ENCODE results near the gene MTOR. TPM values are rescaled to one million over a fixed set of nuclear protein-coding genes. Genes with fewer than 3 reads are reported as not detected.
"Not testable (repeated sequence)": the region's sequence is repeated elsewhere in the genome, so short reads cannot be mapped to it uniquely, and the experiment has no call there.

Gene MTOR
- total RNA-seq, 6 donors from 2014 or later, result 27.5 to 61.0 (median 33.1) TPM

DNA sequence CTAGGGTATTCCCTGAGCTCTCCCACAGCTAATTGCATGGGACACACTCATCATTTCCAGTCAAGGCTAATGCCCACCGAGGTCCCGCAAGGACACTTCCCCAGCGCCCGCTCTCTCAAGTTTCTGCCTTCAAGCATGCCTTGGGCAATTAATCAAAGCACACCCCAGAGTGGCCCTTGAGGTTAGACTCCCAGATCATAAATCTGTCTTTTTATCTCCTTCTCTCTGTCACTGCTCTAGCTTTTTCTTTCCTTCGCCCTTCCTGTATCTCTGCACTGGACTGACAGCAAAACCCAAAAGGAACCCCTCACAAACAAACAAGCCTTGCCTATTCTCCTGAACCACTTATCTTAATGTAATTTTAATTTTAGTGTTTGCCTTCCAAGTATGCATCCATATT is 154.8 kb downstream of the MTOR start:
- DNase-seq (no peak), ATAC-seq (ENCODE audit: low FRiP score in 2 of 2) (no peak)
- H3K27ac ChIP-seq, result no peak overlapping the region
- no peaks in the 10 kb centered on the region for H3K27me3 ChIP-seq
- 89 to 93% methylated on average over 5 of the region's 5 CpGs for WGBS, 2 donors
- H3K4me3 ChIP-seq, result no peak overlapping the region
- H3K4me1 ChIP-seq, result no peaks in the 10 kb centered on the region
- H3K9me3 ChIP-seq, result no peaks in the 10 kb centered on the region
- TF ChIP-seq EP300 (IDR thresholded peaks at IDR 0.05) (no peak), POLR2AphosphoS5 (IDR thresholded peaks at IDR 0.05) (no peak), POLR2A (IDR thresholded peaks at IDR 0.05) (no peak)
- TF ChIP-seq, protein P1, sequence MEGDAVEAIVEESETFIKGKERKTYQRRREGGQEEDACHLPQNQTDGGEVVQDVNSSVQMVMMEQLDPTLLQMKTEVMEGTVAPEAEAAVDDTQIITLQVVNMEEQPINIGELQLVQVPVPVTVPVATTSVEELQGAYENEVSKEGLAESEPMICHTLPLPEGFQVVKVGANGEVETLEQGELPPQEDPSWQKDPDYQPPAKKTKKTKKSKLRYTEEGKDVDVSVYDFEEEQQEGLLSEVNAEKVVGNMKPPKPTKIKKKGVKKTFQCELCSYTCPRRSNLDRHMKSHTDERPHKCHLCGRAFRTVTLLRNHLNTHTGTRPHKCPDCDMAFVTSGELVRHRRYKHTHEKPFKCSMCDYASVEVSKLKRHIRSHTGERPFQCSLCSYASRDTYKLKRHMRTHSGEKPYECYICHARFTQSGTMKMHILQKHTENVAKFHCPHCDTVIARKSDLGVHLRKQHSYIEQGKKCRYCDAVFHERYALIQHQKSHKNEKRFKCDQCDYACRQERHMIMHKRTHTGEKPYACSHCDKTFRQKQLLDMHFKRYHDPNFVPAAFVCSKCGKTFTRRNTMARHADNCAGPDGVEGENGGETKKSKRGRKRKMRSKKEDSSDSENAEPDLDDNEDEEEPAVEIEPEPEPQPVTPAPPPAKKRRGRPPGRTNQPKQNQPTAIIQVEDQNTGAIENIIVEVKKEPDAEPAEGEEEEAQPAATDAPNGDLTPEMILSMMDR (IDR thresholded peaks at IDR 0.05), result no peak
- H3K36me3 ChIP-seq, result peaks cover 19 to 67% (median 56%) of the 10 kb centered on the region in 4 donors

DNA sequence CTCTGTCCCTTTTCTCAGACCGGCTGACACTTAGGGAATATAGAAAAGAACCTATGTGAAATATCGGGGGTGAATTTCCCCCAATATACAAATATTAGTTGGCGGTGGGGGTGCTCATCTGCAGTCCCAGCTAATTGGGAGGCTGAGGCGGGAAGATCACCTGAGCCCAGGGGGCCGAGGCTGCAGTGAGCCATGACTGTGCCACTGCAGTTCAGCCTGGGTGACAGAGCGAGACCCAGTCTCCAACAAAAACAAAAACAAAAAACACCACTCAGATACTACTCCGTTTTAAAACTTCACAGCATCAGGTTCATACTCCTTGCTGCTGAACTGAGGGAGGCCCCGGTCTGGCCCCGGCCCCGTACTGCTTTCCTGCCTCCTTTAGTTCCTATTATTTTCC is 156.8 kb downstream of the MTOR start:
- ATAC-seq (ENCODE audit: low FRiP score in 2 of 2) (no peak), DNase-seq (no peak)
- Histone ChIP-seq H3K4me1 (no peaks in the 10 kb centered on the region), H3K27ac (no peak overlapping the region), H3K27me3 (no peaks in the 10 kb centered on the region), H3K36me3 (peaks cover 17 to 49% (median 39%) of the 10 kb centered on the region in 4 donors), H3K9me3 (no peaks in the 10 kb centered on the region), H3K4me3 (no peak overlapping the region)
- TF ChIP-seq POLR2A (IDR thresholded peaks at IDR 0.05), result no peak
- TF ChIP-seq, protein P1 (IDR thresholded peaks at IDR 0.05), result no peak
- TF ChIP-seq POLR2AphosphoS5 (IDR thresholded peaks at IDR 0.05), result no peak
- TF ChIP-seq EP300 (IDR thresholded peaks at IDR 0.05), result no peak
- WGBS, 2 donors, result 92 to 98% methylated on average over 10 of the region's 10 CpGs

DNA sequence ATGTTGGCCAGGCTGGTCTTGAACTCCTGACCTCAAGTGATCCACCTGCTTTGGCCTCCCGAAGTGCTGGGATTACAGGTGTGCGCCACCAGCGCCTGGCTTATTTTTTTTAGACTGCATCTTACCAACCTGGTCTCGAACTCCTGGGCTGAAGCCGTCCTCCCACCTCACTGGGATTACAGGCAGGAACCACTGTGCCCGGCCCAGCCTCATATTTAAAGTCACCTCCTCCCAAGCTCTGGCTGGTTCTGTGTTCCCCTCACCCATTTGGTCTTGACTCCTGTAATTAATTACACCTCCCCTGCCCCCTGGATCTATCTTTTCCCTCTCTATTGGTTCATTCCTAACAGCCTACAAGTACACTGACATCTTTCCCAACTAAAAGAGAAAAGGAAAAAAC is 161.0 kb downstream of the MTOR start:
- H3K27me3 ChIP-seq, result no peaks in the 10 kb centered on the region
- TF ChIP-seq POLR2A (IDR thresholded peaks at IDR 0.05) (no peak), POLR2AphosphoS5 (IDR thresholded peaks at IDR 0.05) (no peak), EP300 (IDR thresholded peaks at IDR 0.05) (no peak)
- TF ChIP-seq, protein P1 (IDR thresholded peaks at IDR 0.05), result no peak
- DNase-seq (no peak), ATAC-seq (ENCODE audit: low FRiP score in 2 of 2) (no peak)
- peaks cover 10 to 16% (median 14%) of the 10 kb centered on the region in 4 donors for H3K4me1 ChIP-seq
- WGBS, 2 donors, result 94 to 96% methylated on average over 6 of the region's 6 CpGs
- H3K36me3 ChIP-seq, result peaks cover 0 to 23% (median 21%) of the 10 kb centered on the region in 4 donors
- no peak overlapping the region for H3K4me3 ChIP-seq
- H3K9me3 ChIP-seq, result no peaks in the 10 kb centered on the region
- no peak overlapping the region for H3K27ac ChIP-seq

DNA sequence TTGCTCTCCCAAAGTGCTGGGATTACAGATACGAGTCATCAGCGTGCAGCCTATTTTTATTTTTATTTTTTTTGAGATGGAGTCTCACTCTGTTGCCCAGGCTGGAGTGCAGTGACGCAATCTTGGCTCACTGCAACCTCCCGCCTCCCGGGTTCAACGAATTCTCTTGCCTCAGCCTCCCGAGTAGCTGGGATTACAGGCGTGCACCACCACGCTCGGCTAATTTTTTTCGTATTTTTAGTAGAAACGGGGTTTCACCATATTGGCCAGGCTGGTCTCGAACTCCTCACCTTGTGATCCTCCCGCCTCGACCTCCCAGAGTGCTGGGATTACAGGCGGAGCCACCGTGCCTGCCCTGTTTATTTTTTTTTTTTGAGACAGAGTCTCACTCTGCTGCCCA is 161.5 kb downstream of the MTOR start:
- H3K27ac ChIP-seq; ATAC-seq (ENCODE audit: low FRiP score in 2 of 2); H3K9me3 ChIP-seq; DNase-seq; H3K4me3 ChIP-seq; H3K27me3 ChIP-seq: not testable (repeated sequence)
- H3K4me1 ChIP-seq, result peaks cover 10 to 16% (median 14%) of the 10 kb centered on the region in 4 donors
- WGBS, 2 donors, result 95 to 97% methylated on average over 17 of the region's 17 CpGs
- H3K36me3 ChIP-seq, result peaks cover 0 to 23% (median 20%) of the 10 kb centered on the region in 4 donors

DNA sequence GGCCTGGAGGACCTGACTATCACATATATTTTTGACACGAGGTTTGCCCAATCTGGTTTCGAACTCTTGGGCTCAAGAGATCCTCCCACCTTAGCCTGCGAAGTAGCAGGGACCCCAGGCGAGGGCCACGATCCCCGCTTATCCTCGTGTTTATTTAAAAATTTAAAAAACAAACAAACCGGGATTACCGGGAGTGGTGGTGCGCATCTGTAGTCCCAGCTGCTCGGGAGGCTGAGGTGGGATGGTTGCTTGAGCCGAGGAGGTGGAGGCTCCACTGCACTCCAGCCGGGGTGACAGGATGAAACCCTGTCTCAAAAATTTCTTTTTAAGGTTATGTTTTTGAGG is 162.2 kb downstream of the MTOR start:
- peak overlapping the region; percentile 80 to 92 (median 89) for H3K27ac ChIP-seq
- TF ChIP-seq EP300 (IDR thresholded peaks at IDR 0.05) (no peak), POLR2AphosphoS5 (IDR thresholded peaks at IDR 0.05) (no peak), POLR2A (IDR thresholded peaks at IDR 0.05) (no peak)
- TF ChIP-seq, protein P1 (IDR thresholded peaks at IDR 0.05), result no peak
- H3K9me3 ChIP-seq, result no peaks in the 10 kb centered on the region
- H3K36me3 ChIP-seq, result peaks cover 0 to 25% (median 23%) of the 10 kb centered on the region in 4 donors
- peaks cover 10 to 16% (median 14%) of the 10 kb centered on the region in 4 donors for H3K4me1 ChIP-seq
- H3K4me3 ChIP-seq, result peak overlapping the region; percentile 95 to 100 (median 100)
- ATAC-seq (ENCODE audit: low FRiP score in 2 of 2) (no peak), DNase-seq (no peak)
- 37 to 52% methylated on average over 13 of the region's 13 CpGs for WGBS, 2 donors
- no peaks in the 10 kb centered on the region for H3K27me3 ChIP-seq
